ENCODE results near the gene MAMDC4.
"Not testable (repeated sequence)": the region's sequence is repeated elsewhere in the genome, so short reads cannot be mapped to it uniquely, and the experiment has no call there.

MAMDC4 gene

GRCh38 chr9:136867480-136867879 is 15.3 kb downstream of the MAMDC4 start:
- Histone ChIP-seq H3K27me3 (ENCODE audit: insufficient read depth, poor library complexity, severe bottlenecking) (no peaks in the 10 kb centered on the region), H3K36me3 (ENCODE audit: low read depth) (peaks cover 27% of the 10 kb centered on the region), H3K4me3 (ENCODE audit: severe bottlenecking) (no peak overlapping the region), H3K27ac (ENCODE audit: poor library complexity, severe bottlenecking) (no peak overlapping the region), H3K4me1 (ENCODE audit: insufficient read depth, poor library complexity, severe bottlenecking) (peaks cover 3% of the 10 kb centered on the region), H3K9me3 (ENCODE audit: severe bottlenecking) (peaks cover 20% of the 10 kb centered on the region)
- no peak for TF ChIP-seq CTCF (IDR thresholded peaks at IDR 0.05; ENCODE audit: poor library complexity, severe bottlenecking)
- DNase-seq (ENCODE audit: low spot score) (no peak), ATAC-seq (ENCODE audit: low read depth) (no peak)

GRCh38 chr9:136867917-136868316 is 15.8 kb downstream of the MAMDC4 start:
- no peak overlapping the region for H3K4me3 ChIP-seq (ENCODE audit: severe bottlenecking)
- H3K27me3 ChIP-seq (ENCODE audit: insufficient read depth, poor library complexity, severe bottlenecking): no peaks in the 10 kb centered on the region
- ATAC-seq (ENCODE audit: low read depth): no peak
- H3K36me3 ChIP-seq (ENCODE audit: low read depth): peaks cover 23% of the 10 kb centered on the region
- no peak overlapping the region for H3K27ac ChIP-seq (ENCODE audit: poor library complexity, severe bottlenecking)
- no peak for DNase-seq (ENCODE audit: low spot score)
- TF ChIP-seq CTCF (IDR thresholded peaks at IDR 0.05; ENCODE audit: poor library complexity, severe bottlenecking): no peak
- H3K4me1 ChIP-seq (ENCODE audit: insufficient read depth, poor library complexity, severe bottlenecking): peaks cover 3% of the 10 kb centered on the region
- H3K9me3 ChIP-seq (ENCODE audit: severe bottlenecking): peaks cover 24% of the 10 kb centered on the region

GRCh38 chr9:136868644-136869043 is 16.5 kb downstream of the MAMDC4 start:
- no peak for ATAC-seq (ENCODE audit: low read depth)
- DNase-seq (ENCODE audit: low spot score): no peak
- H3K27me3 ChIP-seq (ENCODE audit: insufficient read depth, poor library complexity, severe bottlenecking): no peaks in the 10 kb centered on the region
- peaks cover 29% of the 10 kb centered on the region for H3K9me3 ChIP-seq (ENCODE audit: severe bottlenecking)
- peaks cover 15% of the 10 kb centered on the region for H3K36me3 ChIP-seq (ENCODE audit: low read depth)
- H3K4me1 ChIP-seq (ENCODE audit: insufficient read depth, poor library complexity, severe bottlenecking): peaks cover 3% of the 10 kb centered on the region
- no peak overlapping the region for H3K27ac ChIP-seq (ENCODE audit: poor library complexity, severe bottlenecking)
- H3K4me3 ChIP-seq (ENCODE audit: severe bottlenecking): no peak overlapping the region
- TF ChIP-seq CTCF (IDR thresholded peaks at IDR 0.05; ENCODE audit: poor library complexity, severe bottlenecking): no peak

- H3K4me3 ChIP-seq (ENCODE audit: severe bottlenecking); H3K27ac ChIP-seq (ENCODE audit: poor library complexity, severe bottlenecking); ATAC-seq (ENCODE audit: low read depth); H3K27me3 ChIP-seq (ENCODE audit: insufficient read depth, poor library complexity, severe bottlenecking); H3K36me3 ChIP-seq (ENCODE audit: low read depth); DNase-seq (ENCODE audit: low spot score); H3K4me1 ChIP-seq (ENCODE audit: insufficient read depth, poor library complexity, severe bottlenecking): not testable (repeated sequence)
- peaks cover 29% of the 10 kb centered on the region for H3K9me3 ChIP-seq (ENCODE audit: severe bottlenecking)
Observed at GRCh38 chr9:136869611-136870010, 17.5 kb downstream of the MAMDC4 start.

GRCh38 chr9:136875155-136875554 is 23.0 kb downstream of the MAMDC4 start:
- Histone ChIP-seq H3K36me3 (ENCODE audit: low read depth) (no peaks in the 10 kb centered on the region), H3K27ac (ENCODE audit: poor library complexity, severe bottlenecking) (no peak overlapping the region), H3K27me3 (ENCODE audit: insufficient read depth, poor library complexity, severe bottlenecking) (no peaks in the 10 kb centered on the region), H3K4me3 (ENCODE audit: severe bottlenecking) (no peak overlapping the region), H3K9me3 (ENCODE audit: severe bottlenecking) (peaks cover 22% of the 10 kb centered on the region), H3K4me1 (ENCODE audit: insufficient read depth, poor library complexity, severe bottlenecking) (no peaks in the 10 kb centered on the region)
- DNase-seq (ENCODE audit: low spot score) (no peak), ATAC-seq (ENCODE audit: low read depth) (no peak)
- TF ChIP-seq CTCF (IDR thresholded peaks at IDR 0.05; ENCODE audit: poor library complexity, severe bottlenecking): no peak
